Right hindlimb (tissue), 1 donor: ENCODE data around the gene CADPS2.

Experiments
- DNase-seq: peaks from one replicate; pipeline ENCODE4 v3.0.0-alpha.2; 2018

CADPS2 gene

DNA sequence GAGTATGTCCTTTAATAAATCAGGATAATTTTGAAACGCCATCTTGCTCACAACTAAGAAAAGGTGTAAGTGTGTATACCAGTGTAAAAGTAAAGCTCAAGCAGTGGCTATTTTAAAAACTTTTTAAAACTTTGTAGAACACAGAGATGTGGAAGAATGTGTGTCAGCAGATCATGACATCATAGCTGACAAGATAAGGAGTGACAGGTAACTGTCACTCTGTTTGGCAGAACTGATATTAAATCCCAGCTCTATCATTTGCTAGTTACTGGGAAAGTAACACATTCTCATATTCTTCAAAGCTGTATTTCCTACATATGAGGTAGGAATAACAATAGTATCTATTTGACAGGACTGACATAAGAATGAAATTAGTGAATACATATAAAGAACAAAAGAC, 119.7 kb downstream of the CADPS2 start:
- DNase-seq, result no peak

DNA sequence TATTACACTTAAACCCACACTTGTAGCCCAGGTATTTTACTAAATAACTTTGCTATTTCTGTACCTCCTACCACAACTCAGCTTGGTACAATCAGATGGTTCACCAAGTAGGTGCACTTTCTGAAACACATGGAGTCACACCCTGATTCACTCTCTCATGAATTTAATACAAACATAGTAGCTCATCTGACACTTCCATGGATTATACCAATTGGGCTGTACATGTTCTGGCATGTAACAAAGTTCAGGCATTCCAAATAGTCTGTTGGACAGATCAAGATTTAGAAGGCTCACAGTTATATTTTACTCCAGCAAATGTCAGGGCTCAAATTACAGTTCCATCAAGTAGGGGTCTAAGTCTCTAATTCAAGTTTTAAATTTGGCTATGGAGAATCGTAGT, 121.4 kb downstream of the CADPS2 start:
- no peak for DNase-seq

- DNase-seq, result no peak
These were observed 122.2 kb downstream of the CADPS2 start for GRCh38 chr7:122764020-122764419.

- DNase-seq, result no peak
These were observed 124.2 kb downstream of the CADPS2 start for GRCh38 chr7:122762071-122762470.

DNA sequence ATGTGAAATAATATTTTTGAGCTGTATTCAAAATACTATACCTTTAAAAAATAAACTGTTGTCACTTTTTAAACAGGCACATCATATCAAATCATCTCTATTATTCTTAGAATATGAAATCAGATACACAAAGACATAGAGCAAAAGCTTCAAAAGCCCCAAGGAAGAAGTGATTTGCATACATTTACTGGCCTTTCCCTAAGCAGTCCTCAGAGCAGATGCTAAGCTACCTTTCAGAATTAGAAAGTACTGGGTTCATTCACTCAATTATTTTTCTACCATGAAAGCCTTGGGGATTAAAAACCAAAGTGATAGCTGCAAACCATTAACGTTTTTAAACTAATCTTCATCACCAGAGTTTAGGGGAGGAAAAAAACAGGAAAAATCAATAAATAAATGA, 127.8 kb downstream of the CADPS2 start:
- no peak for DNase-seq

- DNase-seq, result no peak
These were observed 129.4 kb downstream of the CADPS2 start for GRCh38 chr7:122756860-122757259.

DNA sequence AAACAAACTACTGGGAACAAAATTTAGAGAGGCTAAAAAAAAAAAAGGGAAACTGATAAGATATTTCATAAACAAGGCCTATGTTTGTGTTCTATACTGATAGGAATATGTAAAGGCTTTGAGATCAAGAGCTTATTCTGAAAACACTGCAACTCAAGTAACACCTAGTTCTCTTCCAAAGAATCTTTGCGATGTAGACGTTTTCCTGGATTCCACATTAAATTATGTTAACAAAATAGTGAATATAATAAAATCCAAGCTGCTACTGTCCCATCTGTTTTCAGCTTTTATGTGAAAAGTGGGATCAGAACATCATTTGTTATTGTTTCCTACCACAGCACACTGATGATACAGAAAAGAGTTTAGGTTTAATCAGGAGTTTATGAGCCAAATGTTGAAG, 130.6 kb downstream of the CADPS2 start:
- no peak for DNase-seq

GRCh38 chr7:122752583-122752982, 133.7 kb downstream of the CADPS2 start:
- no peak for DNase-seq

DNA sequence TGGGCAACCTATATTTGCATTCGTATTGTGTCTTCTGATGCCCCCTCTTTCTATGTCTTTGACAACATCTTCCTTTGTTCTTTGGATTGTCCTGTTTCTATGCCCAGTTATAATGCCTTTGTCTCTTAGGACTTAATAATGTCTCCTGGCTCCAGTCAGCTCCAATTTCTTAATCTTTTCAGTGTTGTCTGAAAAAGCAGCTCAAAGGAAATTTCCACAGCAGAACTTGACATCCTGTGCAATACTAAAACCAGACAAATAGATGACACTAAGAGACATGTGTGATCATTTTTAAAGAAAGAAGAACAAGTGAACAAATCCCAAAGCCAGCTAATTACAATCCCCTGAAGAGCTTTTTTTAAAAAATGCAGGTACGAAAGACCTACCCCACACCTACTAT, 135.9 kb downstream of the CADPS2 start:
- no peak for DNase-seq

GRCh38 chr7:122748195-122748594, 138.1 kb downstream of the CADPS2 start:
- DNase-seq, result no peak

DNA sequence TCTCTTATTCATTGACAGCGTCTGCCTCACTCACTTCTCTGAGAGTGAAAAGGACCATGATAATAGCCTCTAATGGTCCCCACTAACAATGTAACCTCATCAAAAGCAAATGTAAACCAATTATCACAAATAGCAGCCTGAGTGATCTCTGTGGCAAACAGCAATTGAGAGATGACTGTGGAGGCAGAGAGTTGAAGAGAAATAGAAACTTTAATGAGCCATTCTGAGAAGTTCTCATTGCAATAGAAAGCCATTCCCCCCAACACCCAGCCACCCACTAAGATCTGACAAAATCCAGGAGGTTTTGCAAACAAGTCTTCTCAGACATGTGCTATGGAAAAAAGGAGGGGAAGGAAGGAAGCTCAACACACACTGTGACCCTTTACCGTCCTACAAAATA, 139.3 kb downstream of the CADPS2 start:
- DNase-seq, result no peak

DNA sequence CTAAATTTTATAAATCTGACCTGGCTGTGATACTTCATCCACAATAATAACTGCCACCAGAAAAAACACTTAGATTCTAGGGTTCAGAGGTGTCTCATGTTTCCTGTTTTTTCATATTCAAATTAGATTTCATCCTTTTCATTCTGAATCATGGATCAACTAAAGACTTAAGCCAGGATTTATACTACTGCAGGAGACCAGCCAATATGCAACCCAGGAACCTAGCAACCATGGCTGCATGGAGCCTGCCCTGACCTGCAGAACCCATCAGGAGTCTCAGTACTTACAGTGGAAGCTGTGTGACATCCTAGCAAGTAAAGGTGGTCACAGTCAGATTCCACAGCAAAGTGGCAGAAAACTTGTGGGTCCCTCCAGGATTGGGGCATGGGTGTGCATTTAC, 143.0 kb downstream of the CADPS2 start:
- no peak for DNase-seq

GRCh38 chr7:122738947-122739346, 147.3 kb downstream of the CADPS2 start:
- no peak for DNase-seq

DNA sequence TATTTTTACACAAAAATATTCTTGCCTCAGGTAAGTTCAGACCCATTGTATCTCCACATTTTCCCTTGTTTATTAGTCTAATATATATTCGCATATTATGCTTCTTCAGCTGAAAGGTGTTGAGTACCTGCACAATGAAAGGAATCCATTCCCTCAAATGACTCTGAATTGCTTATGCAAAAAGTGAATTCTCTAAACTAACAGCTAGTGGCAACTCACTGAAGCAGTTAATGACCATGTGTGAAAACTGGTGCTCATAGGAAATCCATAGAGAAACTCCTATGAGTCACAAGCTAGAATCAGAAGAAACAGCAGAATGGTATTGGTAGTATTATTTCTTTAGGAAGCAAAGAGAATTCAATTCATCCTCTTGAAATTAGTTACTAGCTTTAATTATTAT, 150.1 kb downstream of the CADPS2 start:
- no peak for DNase-seq

DNA sequence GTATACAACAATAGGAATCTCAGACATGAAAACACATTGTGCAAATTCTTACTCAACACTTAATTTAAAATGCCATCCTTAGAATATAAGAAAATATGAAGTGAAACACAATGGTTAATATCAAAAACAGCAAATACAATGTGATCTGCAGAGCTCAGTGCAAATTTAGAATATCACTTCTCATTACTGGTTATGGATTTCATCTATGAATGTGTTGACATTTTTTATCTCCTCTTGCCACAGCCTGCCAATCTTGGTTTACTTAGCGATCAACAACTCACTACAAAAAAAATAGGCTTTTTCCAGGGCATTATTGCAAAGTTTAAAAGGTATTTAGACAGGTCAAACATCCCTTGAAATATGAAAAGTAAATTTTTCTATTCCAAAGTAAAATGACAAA, 158.5 kb downstream of the CADPS2 start:
- DNase-seq, result no peak

DNA sequence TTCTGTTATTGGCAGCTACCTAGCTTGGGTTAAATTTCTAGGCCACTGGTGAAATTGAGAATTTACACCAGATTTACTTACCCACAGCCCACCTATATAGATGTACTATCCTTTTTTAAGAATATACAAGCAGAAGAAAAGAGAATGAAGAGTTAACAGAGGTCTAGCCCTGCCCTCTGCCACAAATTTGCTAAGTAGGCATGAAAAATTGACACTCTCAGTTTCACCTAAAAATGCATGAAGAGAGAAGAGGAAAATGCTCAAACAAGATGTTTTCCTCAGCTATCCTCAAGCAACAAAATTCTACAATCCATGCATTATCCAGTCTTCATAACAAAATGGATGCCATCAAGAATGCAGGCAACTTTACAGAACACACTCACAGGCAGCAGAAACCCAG, 158.9 kb downstream of the CADPS2 start:
- no peak for DNase-seq

GRCh38 chr7:122726881-122727280, 159.4 kb downstream of the CADPS2 start:
- DNase-seq, result no peak

GRCh38 chr7:122724366-122724765, 161.9 kb downstream of the CADPS2 start:
- no peak for DNase-seq

DNA sequence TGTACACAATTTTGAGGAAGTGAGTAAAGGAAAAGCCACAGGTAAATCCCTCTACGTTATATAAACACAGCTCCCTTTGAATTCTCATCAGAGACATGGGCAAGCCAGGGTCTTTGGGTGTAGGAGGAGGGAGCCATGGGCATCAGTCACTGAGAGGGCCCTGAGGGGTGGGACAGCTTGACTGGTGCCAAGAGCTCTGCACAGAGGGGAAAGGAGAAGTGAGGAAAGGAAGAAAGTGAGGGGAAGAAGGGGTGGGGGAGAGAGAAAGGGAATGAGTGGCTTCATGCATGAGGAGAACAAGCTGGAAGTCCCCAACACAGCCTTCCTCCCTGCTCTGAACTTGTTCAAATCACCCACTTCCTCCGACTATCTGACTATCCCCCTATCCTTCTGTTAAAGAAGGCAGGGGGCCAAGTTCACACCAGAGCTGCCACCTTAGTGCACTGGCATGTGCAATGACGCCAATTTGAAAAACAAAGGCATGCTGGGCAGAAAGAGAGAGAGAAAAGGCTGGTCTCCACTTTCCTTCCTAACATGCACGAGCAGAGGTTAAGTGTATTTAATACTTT, 167.2 kb downstream of the CADPS2 start:
- DNase-seq, result no peak

DNA sequence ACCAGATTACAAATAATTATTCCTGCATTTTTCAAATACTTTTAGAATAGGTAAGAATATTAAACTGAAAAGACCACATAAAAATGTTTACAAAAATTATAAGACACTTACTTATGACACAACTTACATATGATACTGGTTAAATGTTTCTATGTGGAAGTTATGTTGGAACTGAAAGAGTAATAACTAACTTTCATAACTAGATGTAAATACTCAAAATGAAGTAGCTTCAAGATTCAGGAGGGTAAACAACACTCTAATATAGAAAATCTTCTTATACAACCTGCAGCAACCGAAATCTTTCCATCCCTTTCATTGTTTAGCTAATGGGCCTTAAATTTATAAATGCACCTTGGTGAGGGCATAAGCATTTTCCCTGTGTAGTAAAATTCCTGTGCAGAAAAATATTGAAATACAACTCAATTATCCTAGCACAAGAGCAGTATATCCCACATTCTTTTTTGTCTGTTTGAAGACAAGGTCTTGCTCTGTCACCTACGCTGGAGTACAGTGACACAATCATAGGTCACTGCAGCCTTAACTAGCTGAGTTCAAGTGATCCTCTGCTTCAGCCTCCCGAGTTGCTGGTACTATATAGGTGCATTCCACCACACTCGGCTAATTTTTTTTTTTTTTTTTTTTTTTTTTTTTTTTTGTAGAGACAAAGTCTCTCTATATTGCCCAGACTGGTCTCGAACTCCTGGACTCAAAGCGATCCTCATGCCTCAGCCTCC, 168.7 kb downstream of the CADPS2 start:
- DNase-seq, result no peak

GRCh38 chr7:122715183-122715582, 171.1 kb downstream of the CADPS2 start:
- no peak for DNase-seq

- DNase-seq, result no peak
These were observed 175.3 kb downstream of the CADPS2 start for GRCh38 chr7:122710916-122711315.

GRCh38 chr7:122709930-122710646, 176.2 kb downstream of the CADPS2 start:
- no peak for DNase-seq

- no peak for DNase-seq
These were observed 179.4 kb downstream of the CADPS2 start for GRCh38 chr7:122706836-122707235.
